ENCODE results near the gene LSAMP.

GRCh38 chr3:115989684-115990421, 455.4 kb downstream of the LSAMP start:
- TF ChIP-seq CTCF (IDR thresholded peaks at IDR 0.05) (no peak), POLR2A (IDR thresholded peaks at IDR 0.05) (no peak)
